Endothelial cell of umbilical vein (primary cell): ENCODE results near the gene SNCG. TPM values are rescaled to one million over a fixed set of nuclear protein-coding genes. Genes with fewer than 3 reads are reported as not detected.

Experiments used
- BruUV-seq: library from RNA; stranded (reverse); fragments of 400-500 nt; replicated peaks from 2 replicates; lab custom pipeline; 2021; lab: Mats Ljungman, UMichigan
- CTCF ChIA-PET: fragments of 300-600, 350-600 bp; sonication (Branson Sonifier 250); formaldehyde crosslinking; loops from one replicate; lab custom pipeline; 2021; ENCODE audit warnings: antibody characterized with exemption, inconsistent platforms; lab: Charles Lee
- POLR2A ChIA-PET: fragments of 300-600, 350-600 bp; sonication (Branson Sonifier 250); formaldehyde crosslinking; loops from one replicate; lab custom pipeline; 2021; ENCODE audit warnings: antibody characterized with exemption, inconsistent platforms; lab: Charles Lee
- DNase-seq: peaks from one replicate; pipeline ENCODE4 v3.0.0-alpha.2; 2011; ENCODE audit warnings: low read depth, low spot score
- FAIRE-seq: peaks from 2 replicates; lab custom pipeline; 2011; peaks lifted over from hg19 to GRCh38; lab: Jason Lieb, UNC
- H2AFZ ChIP-seq: 2 replicates; pipeline ENCODE4 v1.6.0; 2012; ENCODE audit warnings: low read depth, low read length, control low read depth, inconsistent platforms
- H3K27ac ChIP-seq: 2 replicates; pipeline ENCODE4 v1.5.1; 2011; ENCODE audit warnings: low read depth, mild to moderate bottlenecking, control low read depth, low read length, moderate library complexity; ENCODE audit not compliant: insufficient read depth
- H3K27me3 ChIP-seq, 2 experiments: 2 replicates each; pipeline versions ENCODE4 v1.6.0 to v1.6.1; 2011; ENCODE audit warnings: low read length in 2 of 2, mixed read lengths in 1 of 2; ENCODE audit not compliant: control insufficient read depth in 2 of 2, insufficient read depth in 2 of 2
- H3K36me3 ChIP-seq, 2 experiments: 2 replicates in 1 of 2; 3 replicates in 1 of 2; pipeline ENCODE4 v1.5.1; 2011; ENCODE audit warnings: low read length in 2 of 2, mild to moderate bottlenecking in 1 of 2, moderate library complexity in 1 of 2; ENCODE audit not compliant: control insufficient read depth in 2 of 2, insufficient read depth in 2 of 2; ENCODE audit errors: extremely low read depth in 1 of 2
- H3K4me1 ChIP-seq: 3 replicates; pipeline ENCODE4 v1.5.1; 2011; ENCODE audit warnings: mild to moderate bottlenecking, low read length; ENCODE audit not compliant: control insufficient read depth, insufficient read depth; ENCODE audit errors: extremely low read depth
- H3K4me2 ChIP-seq: 2 replicates; pipeline ENCODE4 v1.6.1; 2011; ENCODE audit warnings: low read length, control low read depth, mixed read lengths; ENCODE audit not compliant: insufficient read depth
- H3K4me3 ChIP-seq, 3 experiments: fragments of 200-600 bp in 1 of 3; sonication (generic), shearing (Covaris generic) in 1 of 3; replicated peaks in 1 of 3; 2 replicates each; pipeline ENCODE4 v1.5.1; 2011 to 2016; ENCODE audit warnings: control low read depth in 3 of 3, low read length in 3 of 3, mild to moderate bottlenecking in 2 of 3, inconsistent platforms in 1 of 3, low read depth in 1 of 3, moderate library complexity in 1 of 3; ENCODE audit not compliant: insufficient read depth in 1 of 3
- H3K79me2 ChIP-seq: 2 replicates; pipeline ENCODE4 v1.6.0; 2012; ENCODE audit warnings: low read length, inconsistent platforms; ENCODE audit not compliant: control insufficient read depth, insufficient read depth
- H3K9ac ChIP-seq: replicated peaks from 2 replicates; pipeline ENCODE3; 2011; ENCODE audit warnings: low read length, control low read depth; ENCODE audit not compliant: insufficient read depth; ENCODE audit errors: extremely low read depth
- H3K9me1 ChIP-seq: replicated peaks from 3 replicates; pipeline ENCODE4 v1.6.0; 2011; ENCODE audit warnings: mild to moderate bottlenecking, low read length; ENCODE audit not compliant: control insufficient read depth, insufficient read depth; ENCODE audit errors: extremely low read depth
- H3K9me3 ChIP-seq: replicated peaks from 2 replicates; pipeline ENCODE4 v1.5.1; 2012; ENCODE audit warnings: low read length, inconsistent platforms; ENCODE audit not compliant: control insufficient read depth, insufficient read depth
- H4K20me1 ChIP-seq: replicated peaks from 2 replicates; pipeline ENCODE3; 2011; ENCODE audit warnings: mild to moderate bottlenecking, low read length; ENCODE audit not compliant: control insufficient read depth, insufficient read depth; ENCODE audit errors: extremely low read depth
- CTCF ChIP-seq, 2 donors: IDR thresholded peaks; 1 replicate in 1 of 2; 2 replicates in 1 of 2; pipeline ENCODE4 v1.5.1; 2011; ENCODE audit warnings: low read length in 2 of 2, mild to moderate bottlenecking in 2 of 2, moderate library complexity in 2 of 2, control low read depth in 1 of 2, inconsistent platforms in 1 of 2, low read depth in 1 of 2; ENCODE audit not compliant: insufficient read depth in 1 of 2; ENCODE audit errors: extremely low read depth in 1 of 2
- EZH2 ChIP-seq: IDR thresholded peaks from 2 replicates; pipeline ENCODE4 v1.6.1; 2012; ENCODE audit warnings: borderline replicate concordance, low read depth, mild to moderate bottlenecking, moderate library complexity, low read length, inconsistent platforms; ENCODE audit not compliant: severe bottlenecking
- FOS ChIP-seq: IDR thresholded peaks from 2 replicates; pipeline ENCODE4 v1.6.1; 2011; ENCODE audit warnings: mild to moderate bottlenecking, low read length, moderate library complexity, borderline replicate concordance; ENCODE audit not compliant: insufficient read depth
- JUN ChIP-seq: IDR thresholded peaks from 2 replicates; pipeline ENCODE4 v1.6.1; 2011; ENCODE audit warnings: borderline replicate concordance, low read depth; ENCODE audit not compliant: insufficient read length, insufficient read depth
- MYC ChIP-seq: IDR thresholded peaks from one replicate; pipeline ENCODE4 v1.6.1; 2011; ENCODE audit warnings: mild to moderate bottlenecking, low read depth, low read length
- POLR2A ChIP-seq: IDR thresholded peaks from 2 replicates; pipeline ENCODE4 v1.6.1; 2012; ENCODE audit warnings: low read depth, mild to moderate bottlenecking, control low read depth, low read length
- dilution Hi-C: fragments of 300-500 bp; cut with MboI; formaldehyde crosslinking; loops from one replicate; pipeline ENCODE4 v1.15.0; 2019; ENCODE audit warnings: low sequenced_read_pairs; ENCODE audit not compliant: extremely low pct_ligation_motif_present
- intact Hi-C: fragments of 100-400 bp; cut with micrococcal nuclease; formaldehyde crosslinking; loops from one replicate; pipeline ENCODE4 v1.10.0; 2022
- polyA plus RNA-seq, 4 experiments: library from polyadenylated mRNA; depleted of rRNA in 3 of 4; stranded (reverse) in 3 of 4; unstranded in 1 of 4; fragments of >200 nt; gene quantifications; 2 replicates each; pipeline versions ENCODE4 v1.2.1 to v1.2.3, GENCODE V29; 2011 to 2012; ENCODE audit warnings: missing spikeins in 1 of 4
- total RNA-seq: library from RNA; stranded (reverse); gene quantifications from 2 replicates; pipeline ENCODE4 v1.2.3, GENCODE V29; 2021
- TF ChIP-seq, protein P1 (sequence below): IDR thresholded peaks from 2 replicates; pipeline ENCODE4 v1.6.1; 2011; ENCODE audit not compliant: insufficient read depth, insufficient read length

SNCG gene
- total and polyA plus RNA-seq, 2 donors (not counting 3 experiments of a cell fraction or from before 2014, with no cell fraction given), result 31.4 to 60.8 TPM

DNA sequence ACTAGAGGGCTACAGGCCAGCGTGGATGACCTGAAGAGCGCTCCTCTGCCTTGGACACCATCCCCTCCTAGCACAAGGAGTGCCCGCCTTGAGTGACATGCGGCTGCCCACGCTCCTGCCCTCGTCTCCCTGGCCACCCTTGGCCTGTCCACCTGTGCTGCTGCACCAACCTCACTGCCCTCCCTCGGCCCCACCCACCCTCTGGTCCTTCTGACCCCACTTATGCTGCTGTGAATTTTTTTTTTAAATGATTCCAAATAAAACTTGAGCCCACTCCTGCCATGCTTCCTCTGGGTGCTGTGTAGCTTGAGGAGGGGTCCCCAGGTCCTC lies 4.5 kb downstream of the SNCG start:
- CTCF ChIA-PET, result interaction anchor here (8.5 kb wide), 1 partner anchor 21 kb away, joined by 189 read pairs; no protein-coding TSS in a partner anchor
- Histone ChIP-seq H3K36me3 (no peaks in the 10 kb centered on the region), H3K79me2 (peaks cover 3% of the 10 kb centered on the region), H3K27ac (no peak overlapping the region), H3K4me2 (no peak overlapping the region), H2AFZ (no peak overlapping the region), H3K9me3 (no peaks in the 10 kb centered on the region), H3K27me3 (no peaks in the 10 kb centered on the region), H4K20me1 (no peaks in the 10 kb centered on the region), H3K9me1 (no peaks in the 10 kb centered on the region), H3K4me1 (peaks cover 43% of the 10 kb centered on the region), H3K9ac (no peak overlapping the region), H3K4me3 (no peak overlapping the region)
- TF ChIP-seq, protein P1, sequence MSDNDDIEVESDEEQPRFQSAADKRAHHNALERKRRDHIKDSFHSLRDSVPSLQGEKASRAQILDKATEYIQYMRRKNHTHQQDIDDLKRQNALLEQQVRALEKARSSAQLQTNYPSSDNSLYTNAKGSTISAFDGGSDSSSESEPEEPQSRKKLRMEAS, result no peak
- intact Hi-C loops, result no loop called here
- dilution Hi-C loops, result no loop called here
- POLR2A ChIA-PET, result no interaction called here
- FAIRE-seq (no peak), DNase-seq (no peak)
- no TSS peak for BruUV-seq

DNA sequence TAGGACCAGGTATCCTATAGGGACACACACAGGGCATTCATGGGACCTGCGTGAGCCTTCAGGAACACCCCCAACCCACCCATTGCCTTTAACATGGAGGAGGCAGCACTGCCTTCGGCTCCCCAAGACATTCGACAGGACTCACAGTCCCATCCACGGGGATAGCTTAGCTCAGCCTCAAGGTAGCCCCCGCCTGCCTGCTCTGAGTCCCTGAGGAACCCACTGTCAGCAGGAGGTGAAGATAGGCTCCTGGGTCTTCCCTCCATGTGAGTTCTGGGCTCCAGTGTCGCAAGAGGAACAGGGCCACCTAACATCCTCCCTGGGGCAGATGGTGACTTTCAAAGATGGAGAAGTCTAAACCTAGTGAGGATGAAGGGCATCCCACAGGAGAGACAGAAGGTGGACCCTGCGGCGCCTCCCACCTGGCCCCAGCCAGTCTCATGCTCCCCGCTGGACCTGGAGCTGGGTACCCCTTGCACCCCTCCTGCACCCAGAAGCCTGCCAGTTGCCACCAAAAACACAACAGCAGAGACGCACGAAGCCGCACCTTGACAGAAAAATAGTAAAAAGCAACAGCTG lies 5.0 kb downstream of the SNCG start:
- DNase-seq (no peak), FAIRE-seq (no peak)
- no peaks in the 10 kb centered on the region for H3K36me3 ChIP-seq
- no TSS peak for BruUV-seq
- ChIA-PET CTCF (interaction anchor here (8.5 kb wide), 1 partner anchor 21 kb away, joined by 189 read pairs; no protein-coding TSS in a partner anchor), POLR2A (no interaction called here)
- no peak overlapping the region for H3K27ac ChIP-seq
- H4K20me1 ChIP-seq, result no peaks in the 10 kb centered on the region
- dilution Hi-C loops (no loop called here), intact Hi-C loops (no loop called here)
- no peaks in the 10 kb centered on the region for H3K79me2 ChIP-seq
- H3K4me3 ChIP-seq, result no peak overlapping the region
- no peak overlapping the region for H3K4me2 ChIP-seq
- no peak for TF ChIP-seq JUN
- TF ChIP-seq CTCF (IDR thresholded peaks at IDR 0.05; ENCODE audit: extremely low read depth in 1 of 2, insufficient read depth in 1 of 2, low read depth in 1 of 2, low read length in 2 of 2), result no peak
- no peak for TF ChIP-seq EZH2
- TF ChIP-seq, protein P1, result no peak
- TF ChIP-seq MYC, result no peak
- TF ChIP-seq FOS, result no peak
- no peak for TF ChIP-seq POLR2A
- no peaks in the 10 kb centered on the region for H3K27me3 ChIP-seq
- no peak overlapping the region for H2AFZ ChIP-seq
- H3K4me1 ChIP-seq, result peaks cover 45% of the 10 kb centered on the region
- no peaks in the 10 kb centered on the region for H3K9me3 ChIP-seq
- H3K9me1 ChIP-seq, result no peaks in the 10 kb centered on the region
- H3K9ac ChIP-seq, result no peak overlapping the region
